ENCODE data around the gene IGF2BP2. TPM values are rescaled to one million over a fixed set of nuclear protein-coding genes. Genes with fewer than 3 reads are reported as not detected.

Gene IGF2BP2
- polyA plus RNA-seq, 2 of the 4 experiments (the other 2 are of a cell fraction): 2.2 to 6.1 TPM

DNA sequence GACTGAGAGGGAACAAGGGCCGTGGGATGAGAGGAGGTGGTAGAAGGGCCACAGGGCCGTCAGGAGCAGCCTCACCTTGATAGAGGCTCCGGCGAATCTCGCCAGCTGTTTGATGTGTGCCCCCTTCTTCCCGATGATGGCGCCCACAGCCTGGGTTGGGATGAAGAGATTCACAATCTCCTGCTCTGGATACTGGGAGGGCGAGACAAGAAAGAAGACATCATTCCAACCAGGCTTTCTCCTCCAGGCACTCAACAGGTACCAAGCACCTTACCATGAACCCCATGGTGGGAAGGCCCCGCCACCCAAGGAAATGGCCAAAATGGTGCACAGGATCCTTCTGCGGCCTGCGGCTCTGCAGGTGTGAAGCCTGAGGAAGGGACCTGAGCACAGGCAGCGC, 167.6 kb downstream of the IGF2BP2 start:
- TF ChIP-seq CEBPB (IDR thresholded peaks at IDR 0.05): no peak
- no peak for TF ChIP-seq REST (IDR thresholded peaks at IDR 0.05)
- TF ChIP-seq ZFP36 (IDR thresholded peaks at IDR 0.05; ENCODE audit: borderline replicate concordance, partially characterized antibody): no peak
- TF ChIP-seq E2F6 (IDR thresholded peaks at IDR 0.05; ENCODE audit: borderline replicate concordance, low read depth): no peak
- no peak for TF ChIP-seq ESRRA (IDR thresholded peaks at IDR 0.05; ENCODE audit: borderline replicate concordance, low read length)
- TF ChIP-seq KDM1A (IDR thresholded peaks at IDR 0.05; ENCODE audit: low read depth): no peak
- TF ChIP-seq MAZ (IDR thresholded peaks at IDR 0.05; ENCODE audit: borderline replicate concordance, low read depth, low read length): no peak
- TF ChIP-seq BHLHE40 (IDR thresholded peaks at IDR 0.05; ENCODE audit: low read depth, low read length): no peak
- TF ChIP-seq ZC3H11A (IDR thresholded peaks at IDR 0.05): no peak
- TF ChIP-seq ELK1 (IDR thresholded peaks at IDR 0.05; ENCODE audit: low read depth, low read length): no peak
- no peak for TF ChIP-seq ZNF302 (CRISPR knock-in tag; IDR thresholded peaks at IDR 0.05)
- no peak for TF ChIP-seq ZSCAN20 (CRISPR knock-in tag; IDR thresholded peaks at IDR 0.05)
- no peak for TF ChIP-seq FOSL2 (IDR thresholded peaks at IDR 0.05)
- no peak for TF ChIP-seq FOSL2 (CRISPR knock-in tag; IDR thresholded peaks at IDR 0.05)
- no peak for TF ChIP-seq KDM5A (IDR thresholded peaks at IDR 0.05)
- no peak for TF ChIP-seq EHMT2 (IDR thresholded peaks at IDR 0.05; ENCODE audit: low read depth)
- no peak for TF ChIP-seq RCOR1 (IDR thresholded peaks at IDR 0.05; ENCODE audit: low read depth, low read length)
- TF ChIP-seq JUN (IDR thresholded peaks at IDR 0.05): no peak
- TF ChIP-seq, protein P1, sequence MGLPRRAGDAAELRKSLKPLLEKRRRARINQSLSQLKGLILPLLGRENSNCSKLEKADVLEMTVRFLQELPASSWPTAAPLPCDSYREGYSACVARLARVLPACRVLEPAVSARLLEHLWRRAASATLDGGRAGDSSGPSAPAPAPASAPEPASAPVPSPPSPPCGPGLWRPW (IDR thresholded peaks at IDR 0.05): no peak
- no peak for TF ChIP-seq HOXB13 (CRISPR knock-in tag; IDR thresholded peaks at IDR 0.05; ENCODE audit: low read depth)
- TF ChIP-seq TP53 (CRISPR knock-in tag; IDR thresholded peaks at IDR 0.05): no peak
- Histone ChIP-seq H3K4me1 (peaks cover 35% of the 10 kb centered on the region), H3K27ac (peak overlapping the region; percentile 20 to 62; a peak in 2 of 6 replicates), H3K4me3 (no peak overlapping the region), H3K9me3 (no peaks in the 10 kb centered on the region), H3K4me2 (no peak overlapping the region)
- CTCF ChIA-PET: interaction anchor here (1.0 to 1.6 kb wide), 5 partner anchors 11 to 286 kb away, joined by 3 to 4 read pairs (median 3); no protein-coding TSS in a partner anchor
- 98% methylated on average over 11 of the region's 12 CpGs for WGBS (ENCODE audit: missing lambda C conversion rate)
- no peak for ATAC-seq
- POLR2A ChIA-PET: no interaction called here
- no peak for FAIRE-seq
- DNase-seq (ENCODE audit: low read depth in 1 of 2, low spot score in 1 of 2): no peak

- DNase-seq (ENCODE audit: low read depth in 1 of 2, low spot score in 1 of 2) (no peak), FAIRE-seq (no peak), ATAC-seq (peak in 1 of 2 experiments; percentile 36; a peak in 3 of 6 replicates)
- Histone ChIP-seq H3K4me2 (no peak overlapping the region), H3K27ac (peak overlapping the region; percentile 60 to 62; a peak in 3 of 6 replicates), H3K4me3 (no peak overlapping the region), H3K9me3 (no peaks in the 10 kb centered on the region), H3K4me1 (peaks cover 35% of the 10 kb centered on the region)
- ChIA-PET POLR2A (interaction anchor here (0.6 kb wide), 1 partner anchor 298 kb away, joined by 3 read pairs; no protein-coding TSS in a partner anchor), CTCF (interaction anchor here (1.4 kb wide), 2 partner anchors 106 to 287 kb away, joined by 3 to 4 read pairs; no protein-coding TSS in a partner anchor)
- TF ChIP-seq NPAS2 (CRISPR knock-in tag; IDR thresholded peaks at IDR 0.05; ENCODE audit: borderline replicate concordance) (no peak), HEYL (CRISPR knock-in tag; IDR thresholded peaks at IDR 0.05) (no peak), MAX (IDR thresholded peaks at IDR 0.05) (no peak)
- TF ChIP-seq, protein P2, sequence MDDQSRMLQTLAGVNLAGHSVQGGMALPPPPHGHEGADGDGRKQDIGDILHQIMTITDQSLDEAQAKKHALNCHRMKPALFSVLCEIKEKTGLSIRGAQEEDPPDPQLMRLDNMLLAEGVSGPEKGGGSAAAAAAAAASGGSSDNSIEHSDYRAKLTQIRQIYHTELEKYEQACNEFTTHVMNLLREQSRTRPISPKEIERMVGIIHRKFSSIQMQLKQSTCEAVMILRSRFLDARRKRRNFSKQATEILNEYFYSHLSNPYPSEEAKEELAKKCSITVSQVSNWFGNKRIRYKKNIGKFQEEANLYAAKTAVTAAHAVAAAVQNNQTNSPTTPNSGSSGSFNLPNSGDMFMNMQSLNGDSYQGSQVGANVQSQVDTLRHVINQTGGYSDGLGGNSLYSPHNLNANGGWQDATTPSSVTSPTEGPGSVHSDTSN (IDR thresholded peaks at IDR 0.05): no peak
- 78% methylated on average over 8 of the region's 8 CpGs for WGBS (ENCODE audit: missing lambda C conversion rate)
These were observed 168.5 kb downstream of the IGF2BP2 start for GRCh38 chr3:185656321-185656840.

Measured in A549 (cell line).